Stimulated activated CD8-positive, alpha-beta memory T cell treated with anti-CD3 and anti-CD28 coated beads, Interleukin-7, amount 100 ng/mL, for 24 hours (primary cell): ENCODE results near the gene GFAP.

Experiments
- DNase-seq: peaks from one replicate; pipeline ENCODE4 v3.0.0-alpha.2; 2020; ENCODE audit warnings: low read depth

Gene GFAP

GRCh38 chr17:44914148-44914547 lies 1.2 kb downstream of the GFAP start:
- DNase-seq: no peak

DNA sequence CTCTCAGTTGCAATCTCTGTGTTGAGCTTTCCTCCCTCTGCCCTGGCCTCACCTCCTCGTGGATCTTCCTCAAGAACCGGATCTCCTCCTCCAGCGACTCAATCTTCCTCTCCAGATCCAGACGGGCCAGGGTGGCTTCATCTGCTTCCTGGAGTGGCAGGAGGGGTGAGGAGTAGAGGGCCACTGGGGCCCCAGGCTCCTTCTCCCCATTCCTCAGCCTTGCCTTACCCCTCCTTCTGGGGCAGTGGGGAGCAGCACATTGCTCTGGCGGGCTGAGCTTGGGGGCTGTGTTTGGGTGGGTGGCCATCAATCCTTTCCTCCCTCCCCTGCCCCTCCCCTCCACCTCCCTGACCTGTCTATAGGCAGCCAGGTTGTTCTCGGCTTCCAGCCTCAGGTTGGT lies 1.6 kb downstream of the GFAP start:
- no peak for DNase-seq

GRCh38 chr17:44912763-44913544 lies 2.3 kb downstream of the GFAP start:
- no peak for DNase-seq

- peak; percentile 11 for DNase-seq
Measured at GRCh38 chr17:44911133-44912001, 3.9 kb downstream of the GFAP start.

GRCh38 chr17:44910231-44911106 lies 4.8 kb downstream of the GFAP start:
- no peak for DNase-seq

DNA sequence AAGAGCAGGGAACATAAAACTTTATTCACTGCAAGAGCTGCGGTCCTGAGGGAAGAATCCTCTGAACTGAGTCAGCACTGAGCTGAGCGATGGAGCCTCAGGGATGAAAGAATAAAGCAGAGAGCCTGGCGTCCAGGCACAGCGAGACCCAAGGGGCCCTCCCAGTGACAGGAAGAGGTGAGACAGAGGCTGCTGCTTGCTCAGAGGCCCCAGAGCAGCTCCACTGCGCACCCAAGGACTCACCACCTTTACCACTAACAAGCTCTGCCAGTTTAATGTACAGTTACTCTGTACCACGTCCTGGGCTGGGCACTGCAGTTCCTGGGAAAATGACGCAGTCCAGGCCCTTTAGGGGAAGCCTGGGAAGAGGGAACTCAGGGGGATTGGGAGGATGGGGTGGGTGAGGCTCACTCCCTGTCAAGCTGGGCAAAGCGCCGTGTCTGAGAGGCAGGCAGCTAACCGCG lies 5.6 kb downstream of the GFAP start:
- no peak for DNase-seq

GRCh38 chr17:44908761-44909326 lies 6.5 kb downstream of the GFAP start:
- no peak for DNase-seq

- DNase-seq: no peak
Measured at GRCh38 chr17:44907729-44908470, 7.4 kb downstream of the GFAP start.

DNA sequence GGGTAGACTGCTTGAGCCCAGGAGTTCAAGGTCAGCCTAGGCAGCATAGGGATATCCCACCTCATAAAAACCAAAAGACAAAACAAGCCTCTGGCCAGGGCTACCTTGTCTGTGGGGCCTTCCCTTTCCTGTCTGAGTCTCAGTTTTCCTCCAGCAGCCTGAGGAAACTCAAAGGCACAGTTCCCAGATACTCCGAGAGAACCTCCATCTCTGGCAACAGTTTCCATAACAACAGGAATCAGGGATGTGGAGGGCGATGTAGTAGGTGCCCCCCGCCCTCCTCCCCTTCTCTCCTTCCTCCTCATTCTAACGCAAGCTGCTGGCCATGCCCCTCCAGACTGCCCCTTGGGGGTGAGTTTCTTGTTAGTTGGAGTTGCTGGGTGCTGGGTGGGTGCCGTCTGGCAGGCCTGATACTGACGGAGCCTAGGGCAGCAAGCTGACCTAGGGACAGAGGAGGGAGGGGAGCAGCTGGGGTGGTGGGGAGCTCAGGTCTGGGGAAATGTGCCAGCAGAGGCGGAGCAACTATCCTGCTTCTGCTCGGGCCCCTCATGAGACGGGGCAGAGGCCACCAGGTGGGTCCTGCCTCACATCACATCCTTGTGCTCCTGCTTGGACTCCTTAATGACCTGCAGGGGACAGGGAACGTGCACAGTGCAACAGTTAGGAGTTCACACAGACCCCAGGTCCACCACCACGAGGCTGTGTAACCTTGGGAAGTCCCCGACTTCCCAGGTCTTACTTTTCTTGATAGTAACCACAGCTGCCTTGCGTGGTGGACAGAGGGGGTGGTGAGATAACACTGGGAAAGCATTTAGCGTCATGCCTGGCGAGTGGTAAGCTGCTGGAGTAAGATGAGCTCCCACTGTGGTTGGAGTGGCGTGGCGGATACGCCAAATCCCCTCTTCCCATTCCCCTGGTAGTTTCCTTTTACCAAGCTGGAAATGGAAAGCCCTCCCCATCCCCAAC lies 8.3 kb downstream of the GFAP start:
- DNase-seq: no peak

DNA sequence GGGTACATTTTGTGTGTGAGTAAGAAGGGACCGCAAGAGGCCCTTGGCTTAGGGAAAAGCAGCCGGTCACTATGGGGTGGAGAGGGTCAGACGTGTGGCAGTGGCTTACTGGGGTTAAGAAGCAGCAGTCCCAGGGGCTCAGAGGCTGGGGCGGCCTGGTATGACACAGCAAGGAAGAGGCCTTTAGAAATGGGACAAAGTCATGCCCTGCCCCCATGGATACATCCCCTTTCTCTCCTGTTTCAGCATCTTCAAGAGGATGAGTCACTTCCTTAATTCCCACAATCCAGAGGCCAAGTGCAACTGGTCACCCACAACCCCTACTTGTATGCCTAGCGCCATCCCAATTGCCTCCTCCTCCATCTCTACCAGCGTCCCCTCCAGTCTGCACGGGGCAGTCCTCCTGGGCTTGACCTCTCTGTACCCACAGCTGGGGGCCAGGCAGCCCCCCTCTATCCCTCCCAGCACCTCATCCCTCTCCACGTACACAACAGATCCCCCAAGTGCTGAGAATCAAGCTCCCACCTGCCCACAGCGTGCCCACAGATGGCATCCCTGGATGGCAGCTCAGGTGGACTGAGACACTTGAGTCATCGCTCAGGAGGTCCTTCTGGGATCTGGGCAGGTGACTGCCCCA lies 9.2 kb downstream of the GFAP start:
- no peak for DNase-seq

GRCh38 chr17:44905006-44906000 lies 10.0 kb downstream of the GFAP start:
- no peak for DNase-seq

- DNase-seq: no peak
Measured at GRCh38 chr17:44904001-44904984, 11.0 kb downstream of the GFAP start.

- DNase-seq: no peak
Measured at GRCh38 chr17:44903012-44903685, 12.2 kb downstream of the GFAP start.

DNA sequence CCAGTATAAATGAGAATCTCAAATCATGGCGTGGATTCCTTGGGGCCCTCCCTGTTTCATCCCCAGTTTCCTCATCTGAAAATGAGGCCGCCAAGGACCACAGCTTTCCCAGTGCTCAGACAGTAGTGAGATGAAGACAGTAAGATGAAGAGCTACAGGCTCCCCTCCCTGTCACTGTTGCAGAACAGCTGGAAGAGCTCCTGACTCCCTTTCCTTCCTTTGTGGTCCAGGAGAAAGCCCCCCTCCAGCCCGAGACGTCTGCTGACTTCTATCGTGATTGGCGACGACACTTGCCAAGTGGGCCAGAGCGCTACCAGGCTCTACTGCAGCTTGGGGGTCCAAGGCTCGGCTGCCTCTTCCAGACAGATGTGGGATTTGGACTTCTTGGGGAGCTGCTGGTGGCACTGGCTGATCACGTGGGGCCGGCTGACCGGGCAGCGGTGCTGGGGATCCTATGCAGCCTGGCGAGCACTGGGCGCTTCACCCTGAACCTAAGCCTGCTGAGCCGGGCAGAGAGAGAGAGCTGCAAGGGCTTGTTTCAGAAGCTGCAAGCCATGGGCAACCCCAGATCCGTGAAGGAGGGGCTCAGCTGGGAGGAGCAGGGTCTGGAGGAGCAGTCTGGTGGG lies 13.1 kb downstream of the GFAP start:
- DNase-seq: no peak

- DNase-seq: no peak
Measured at GRCh38 chr17:44901411-44901921, 13.8 kb downstream of the GFAP start.

- no peak for DNase-seq
Measured at GRCh38 chr17:44900894-44901293, 14.4 kb downstream of the GFAP start.
